Body of pancreas (tissue), 4 donors: ENCODE results near the gene CENPO.

Experiments used
- POLR2A ChIP-seq, 3 donors: fragments of 450-650 bp; IDR thresholded peaks; one replicate each; pipeline ENCODE4 v1.6.1; 2016; ENCODE audit warnings: antibody characterized with exemption in 3 of 3, mild to moderate bottlenecking in 2 of 3
- TF ChIP-seq, protein P1 (sequence below), 7 experiments: fragments of 450-650 bp in 4 of 7; fragments of 200-600 bp in 3 of 7; sonication (generic) in 3 of 7; IDR thresholded peaks; one replicate each; pipeline ENCODE4 v1.5.1; 2016 to 2019; ENCODE audit warnings: antibody characterized with exemption in 7 of 7

DNA sequence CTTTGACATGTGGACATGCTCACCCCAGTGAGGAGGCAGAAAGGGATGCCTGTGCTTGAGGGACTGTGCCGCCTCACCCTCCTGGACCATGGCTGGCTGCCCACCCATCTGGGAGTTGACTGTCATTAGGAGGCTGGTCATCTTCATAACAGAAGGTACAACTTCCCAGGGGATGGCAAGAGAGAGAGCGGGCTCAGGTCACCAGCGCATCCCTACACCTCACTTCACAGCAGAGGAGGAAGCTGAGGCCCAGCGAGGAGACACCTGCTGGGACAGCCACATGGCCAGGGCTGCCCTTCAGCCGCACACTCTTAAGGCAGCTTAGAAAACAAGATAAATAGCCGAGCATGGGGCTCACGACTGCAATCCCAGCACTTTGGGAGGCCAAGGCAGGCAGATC, 67.4 kb downstream of the CENPO start:
- TF ChIP-seq, protein P1, sequence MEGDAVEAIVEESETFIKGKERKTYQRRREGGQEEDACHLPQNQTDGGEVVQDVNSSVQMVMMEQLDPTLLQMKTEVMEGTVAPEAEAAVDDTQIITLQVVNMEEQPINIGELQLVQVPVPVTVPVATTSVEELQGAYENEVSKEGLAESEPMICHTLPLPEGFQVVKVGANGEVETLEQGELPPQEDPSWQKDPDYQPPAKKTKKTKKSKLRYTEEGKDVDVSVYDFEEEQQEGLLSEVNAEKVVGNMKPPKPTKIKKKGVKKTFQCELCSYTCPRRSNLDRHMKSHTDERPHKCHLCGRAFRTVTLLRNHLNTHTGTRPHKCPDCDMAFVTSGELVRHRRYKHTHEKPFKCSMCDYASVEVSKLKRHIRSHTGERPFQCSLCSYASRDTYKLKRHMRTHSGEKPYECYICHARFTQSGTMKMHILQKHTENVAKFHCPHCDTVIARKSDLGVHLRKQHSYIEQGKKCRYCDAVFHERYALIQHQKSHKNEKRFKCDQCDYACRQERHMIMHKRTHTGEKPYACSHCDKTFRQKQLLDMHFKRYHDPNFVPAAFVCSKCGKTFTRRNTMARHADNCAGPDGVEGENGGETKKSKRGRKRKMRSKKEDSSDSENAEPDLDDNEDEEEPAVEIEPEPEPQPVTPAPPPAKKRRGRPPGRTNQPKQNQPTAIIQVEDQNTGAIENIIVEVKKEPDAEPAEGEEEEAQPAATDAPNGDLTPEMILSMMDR (IDR thresholded peaks at IDR 0.05), result no peak
- TF ChIP-seq POLR2A (IDR thresholded peaks at IDR 0.05), result no peak
